Measurements from ENCODE around the gene ESPNL.

The ESPNL gene

DNA sequence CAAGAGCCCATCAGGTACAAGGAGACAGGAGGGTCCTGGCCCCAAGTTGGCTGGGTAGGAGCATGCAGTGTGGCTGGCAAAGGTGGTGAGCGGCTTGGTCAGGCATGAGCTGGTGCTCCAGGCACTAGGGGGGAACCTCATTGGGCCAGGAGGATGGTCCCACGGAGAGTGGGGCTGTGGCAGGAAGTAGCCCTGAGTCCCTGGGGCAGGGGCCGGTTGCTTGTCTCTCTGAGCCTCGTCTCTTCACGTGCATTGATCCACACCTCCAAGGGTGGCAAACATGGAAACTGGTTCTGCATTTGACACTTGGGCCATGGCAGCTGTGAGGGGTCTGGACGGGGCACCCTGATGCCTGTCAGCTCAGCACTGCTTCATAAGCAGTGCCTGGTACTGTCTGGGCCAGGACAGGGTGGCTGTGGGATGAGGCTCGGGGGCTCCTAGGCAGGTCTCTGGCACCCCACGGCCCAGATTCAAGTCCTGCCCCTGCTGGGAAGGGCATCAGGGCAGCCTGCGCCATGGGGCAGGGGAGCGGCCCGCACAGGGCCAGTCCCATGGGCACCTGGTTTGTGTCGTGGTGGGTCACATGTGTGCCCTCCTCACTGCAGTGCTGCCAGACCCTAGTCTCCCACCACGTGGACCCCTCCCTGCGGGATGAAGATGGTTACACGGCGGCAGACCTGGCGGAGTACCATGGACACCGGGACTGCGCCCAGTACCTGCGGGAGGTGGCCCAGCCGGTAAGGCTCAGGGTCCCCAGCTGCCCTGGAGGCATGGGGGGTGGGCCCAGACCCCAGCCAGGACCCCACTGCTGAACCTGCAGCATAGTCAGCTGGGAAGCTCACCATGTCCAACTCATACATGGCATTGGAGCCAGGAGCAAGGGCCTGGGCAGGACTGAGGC lies 16.4 kb downstream of the ESPNL start:
- no peak for ATAC-seq (ENCODE audit: low read depth)
- Histone ChIP-seq H3K36me3 (ENCODE audit: low read depth) (no peaks in the 10 kb centered on the region), H3K4me3 (ENCODE audit: severe bottlenecking) (no peak overlapping the region), H3K9me3 (ENCODE audit: severe bottlenecking) (peaks cover 9% of the 10 kb centered on the region), H3K4me1 (ENCODE audit: insufficient read depth, poor library complexity, severe bottlenecking) (no peaks in the 10 kb centered on the region), H3K27me3 (ENCODE audit: insufficient read depth, poor library complexity, severe bottlenecking) (peaks cover 10% of the 10 kb centered on the region), H3K27ac (ENCODE audit: poor library complexity, severe bottlenecking) (no peak overlapping the region)
- TF ChIP-seq, protein P1, sequence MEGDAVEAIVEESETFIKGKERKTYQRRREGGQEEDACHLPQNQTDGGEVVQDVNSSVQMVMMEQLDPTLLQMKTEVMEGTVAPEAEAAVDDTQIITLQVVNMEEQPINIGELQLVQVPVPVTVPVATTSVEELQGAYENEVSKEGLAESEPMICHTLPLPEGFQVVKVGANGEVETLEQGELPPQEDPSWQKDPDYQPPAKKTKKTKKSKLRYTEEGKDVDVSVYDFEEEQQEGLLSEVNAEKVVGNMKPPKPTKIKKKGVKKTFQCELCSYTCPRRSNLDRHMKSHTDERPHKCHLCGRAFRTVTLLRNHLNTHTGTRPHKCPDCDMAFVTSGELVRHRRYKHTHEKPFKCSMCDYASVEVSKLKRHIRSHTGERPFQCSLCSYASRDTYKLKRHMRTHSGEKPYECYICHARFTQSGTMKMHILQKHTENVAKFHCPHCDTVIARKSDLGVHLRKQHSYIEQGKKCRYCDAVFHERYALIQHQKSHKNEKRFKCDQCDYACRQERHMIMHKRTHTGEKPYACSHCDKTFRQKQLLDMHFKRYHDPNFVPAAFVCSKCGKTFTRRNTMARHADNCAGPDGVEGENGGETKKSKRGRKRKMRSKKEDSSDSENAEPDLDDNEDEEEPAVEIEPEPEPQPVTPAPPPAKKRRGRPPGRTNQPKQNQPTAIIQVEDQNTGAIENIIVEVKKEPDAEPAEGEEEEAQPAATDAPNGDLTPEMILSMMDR (IDR thresholded peaks at IDR 0.05; ENCODE audit: poor library complexity, severe bottlenecking), result no peak
- DNase-seq (ENCODE audit: low spot score), result peak; percentile 47

DNA sequence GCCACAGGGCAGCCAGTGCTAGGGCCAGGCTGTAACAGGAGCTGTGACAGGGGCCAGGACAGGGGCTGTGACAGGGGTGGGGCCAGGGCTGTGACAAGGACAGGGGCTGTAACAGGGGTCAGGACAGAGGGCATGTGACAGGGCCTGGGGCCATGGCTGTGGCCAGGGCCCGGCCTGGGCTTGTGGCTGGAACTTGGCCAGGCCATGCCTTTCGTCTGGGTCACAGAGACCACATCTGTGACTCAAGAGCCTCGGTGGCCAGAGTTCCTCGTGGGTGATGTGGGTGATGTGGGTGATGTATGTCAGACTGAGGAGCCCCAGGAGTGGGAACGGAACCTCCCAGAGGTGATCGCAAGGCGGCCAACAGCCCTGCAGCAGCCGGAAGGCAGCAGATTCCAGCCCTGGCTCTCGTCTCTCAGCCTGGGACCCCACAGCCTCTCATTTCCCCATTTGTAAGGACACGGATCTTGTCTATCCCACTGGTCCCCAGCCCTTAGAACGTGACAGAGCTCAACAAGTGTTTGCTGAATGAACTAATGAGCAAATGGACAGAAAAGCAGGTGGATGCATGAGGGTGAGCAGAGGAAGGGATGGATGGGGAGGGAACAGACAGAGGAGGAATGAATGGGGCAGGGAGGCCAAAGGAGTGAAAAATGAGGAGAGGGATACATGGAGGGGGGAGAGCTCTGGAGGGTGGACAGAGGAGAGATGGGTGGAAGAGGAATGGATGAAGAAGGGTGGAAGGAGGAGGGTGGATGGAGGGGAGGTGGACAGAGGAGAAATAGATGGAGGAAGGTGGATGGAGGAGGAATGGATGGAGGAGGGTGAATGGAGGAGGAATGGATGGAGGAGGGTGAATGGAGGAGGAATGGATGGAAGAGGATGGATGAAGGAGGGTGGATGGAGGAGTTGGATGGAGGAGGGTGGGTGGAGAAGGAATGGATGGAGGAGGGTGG lies 17.3 kb downstream of the ESPNL start:
- TF ChIP-seq, protein P1 (IDR thresholded peaks at IDR 0.05; ENCODE audit: poor library complexity, severe bottlenecking), result no peak
- Histone ChIP-seq H3K27ac (ENCODE audit: poor library complexity, severe bottlenecking) (no peak overlapping the region), H3K4me3 (ENCODE audit: severe bottlenecking) (no peak overlapping the region), H3K4me1 (ENCODE audit: insufficient read depth, poor library complexity, severe bottlenecking) (no peaks in the 10 kb centered on the region), H3K9me3 (ENCODE audit: severe bottlenecking) (peaks cover 2% of the 10 kb centered on the region), H3K36me3 (ENCODE audit: low read depth) (no peaks in the 10 kb centered on the region), H3K27me3 (ENCODE audit: insufficient read depth, poor library complexity, severe bottlenecking) (peaks cover 10% of the 10 kb centered on the region)
- ATAC-seq (ENCODE audit: low read depth) (no peak; the same call in 2 of the 3 replicates), DNase-seq (ENCODE audit: low spot score) (no peak)

DNA sequence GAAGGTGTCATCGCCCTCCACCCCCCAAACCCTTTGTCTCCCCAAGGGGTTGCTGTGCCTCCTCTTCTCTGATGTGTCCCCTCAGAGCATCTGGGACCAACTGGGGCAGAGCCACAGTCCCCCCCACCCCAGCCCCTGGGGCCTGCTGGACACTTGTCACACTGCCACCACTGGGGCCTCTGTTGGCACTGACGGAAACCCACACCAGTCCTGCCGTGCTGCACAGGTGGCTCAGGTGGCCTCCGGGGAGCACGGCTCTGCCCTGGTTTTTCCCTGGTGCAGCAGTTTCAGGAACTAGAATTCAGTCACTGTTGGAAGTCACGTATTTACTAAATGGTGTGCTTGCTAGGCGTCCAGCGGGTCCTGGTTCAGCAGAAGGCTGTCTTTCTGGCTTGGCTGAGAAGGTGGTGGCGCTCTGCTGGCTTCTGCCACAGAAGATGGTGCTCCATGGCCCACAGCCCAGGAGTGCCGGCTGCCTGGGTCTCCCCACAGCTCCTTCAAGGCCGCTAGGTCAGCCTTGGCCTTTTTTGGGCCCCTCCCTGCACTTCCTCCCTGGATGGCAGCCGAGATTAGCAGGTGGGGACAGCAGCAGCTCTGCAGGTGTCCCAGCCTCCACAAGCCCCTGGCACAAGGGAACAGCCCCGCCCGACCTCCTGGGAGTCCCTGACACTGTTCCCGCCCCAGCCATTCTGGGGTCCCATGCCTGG lies 19.8 kb downstream of the ESPNL start:
- TF ChIP-seq, protein P1 (IDR thresholded peaks at IDR 0.05; ENCODE audit: poor library complexity, severe bottlenecking), result no peak
- no peak for DNase-seq (ENCODE audit: low spot score)
- no peak overlapping the region for H3K27ac ChIP-seq (ENCODE audit: poor library complexity, severe bottlenecking)
- peaks cover 10% of the 10 kb centered on the region for H3K27me3 ChIP-seq (ENCODE audit: insufficient read depth, poor library complexity, severe bottlenecking)
- H3K9me3 ChIP-seq (ENCODE audit: severe bottlenecking), result no peaks in the 10 kb centered on the region
- H3K4me1 ChIP-seq (ENCODE audit: insufficient read depth, poor library complexity, severe bottlenecking), result no peaks in the 10 kb centered on the region
- no peak for ATAC-seq (ENCODE audit: low read depth)
- no peaks in the 10 kb centered on the region for H3K36me3 ChIP-seq (ENCODE audit: low read depth)
- H3K4me3 ChIP-seq (ENCODE audit: severe bottlenecking), result no peak overlapping the region

DNA sequence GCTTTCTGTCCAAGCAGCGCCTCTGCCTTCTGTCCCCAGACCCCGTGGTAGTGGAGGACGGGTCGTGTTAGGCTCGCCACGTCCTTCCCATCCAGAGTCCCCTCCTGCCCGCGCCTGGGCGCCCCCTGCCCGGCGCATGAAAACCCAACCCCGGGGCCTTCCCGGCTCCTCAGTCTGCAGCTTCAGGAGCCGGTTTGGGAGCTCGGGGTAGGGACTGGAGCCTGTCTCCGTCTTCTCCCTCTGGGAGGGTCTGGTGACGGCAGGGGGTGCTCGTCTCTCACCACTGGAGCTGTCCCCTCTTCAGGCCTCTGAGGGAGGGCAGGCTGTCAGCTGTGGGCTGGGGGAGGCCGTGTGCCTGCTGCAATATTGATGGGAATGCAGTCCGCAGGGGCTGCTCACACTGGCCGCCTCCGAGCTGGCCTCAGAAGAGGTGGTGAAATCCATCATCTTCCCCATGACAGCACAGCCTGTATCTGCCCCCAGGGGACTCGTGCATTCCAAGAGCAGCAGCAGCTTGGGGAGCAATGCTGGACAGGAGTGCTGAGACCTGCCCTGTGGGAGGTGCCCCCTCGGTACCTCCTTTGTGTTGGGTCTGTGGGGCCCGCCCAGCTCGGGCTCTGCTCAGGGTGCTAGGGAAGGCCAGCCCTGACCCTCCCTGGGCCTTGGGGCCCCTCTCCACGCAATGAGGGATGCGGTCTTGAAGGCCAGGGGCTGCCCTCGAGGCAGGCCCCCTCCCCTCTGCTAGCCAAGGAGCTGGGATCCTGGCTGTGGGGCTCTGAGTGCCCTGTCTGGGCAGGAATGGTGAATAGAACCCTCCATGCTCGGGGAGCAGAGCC lies 20.5 kb downstream of the ESPNL start:
- Histone ChIP-seq H3K4me1 (ENCODE audit: insufficient read depth, poor library complexity, severe bottlenecking) (no peaks in the 10 kb centered on the region), H3K27me3 (ENCODE audit: insufficient read depth, poor library complexity, severe bottlenecking) (peaks cover 10% of the 10 kb centered on the region), H3K4me3 (ENCODE audit: severe bottlenecking) (no peak overlapping the region), H3K9me3 (ENCODE audit: severe bottlenecking) (no peaks in the 10 kb centered on the region), H3K27ac (ENCODE audit: poor library complexity, severe bottlenecking) (no peak overlapping the region), H3K36me3 (ENCODE audit: low read depth) (no peaks in the 10 kb centered on the region)
- peak; percentile 37; the same call in 2 of the 3 replicates for ATAC-seq (ENCODE audit: low read depth)
- DNase-seq (ENCODE audit: low spot score), result no peak
- TF ChIP-seq, protein P1 (IDR thresholded peaks at IDR 0.05; ENCODE audit: poor library complexity, severe bottlenecking), result no peak
